HCT116 (cell line): ENCODE data around the gene AIRE. TPM values are rescaled to one million over a fixed set of nuclear protein-coding genes. Genes with fewer than 3 reads are reported as not detected.

Source experiments
- ATAC-seq: fragments of 200-7000 bp; cut with Tn5 transposase; 2 replicates; pipeline ENCODE4 v1.9.1; 2020; ENCODE audit warnings: mild to moderate bottlenecking, moderate library complexity
- BruUV-seq: library from RNA; stranded (reverse); fragments of 400-500 nt; replicated peaks from 2 replicates; lab custom pipeline; 2021; lab: Mats Ljungman, UMichigan
- CTCF ChIA-PET: fragments of 300-600 bp; sonication (Branson Sonifier 250); formaldehyde crosslinking; loops from one replicate; lab custom pipeline; 2021; ENCODE audit warnings: antibody characterized with exemption; lab: Charles Lee
- POLR2A ChIA-PET: fragments of 300-600, 350-600 bp; sonication (Branson Sonifier 250); formaldehyde crosslinking; loops from one replicate; lab custom pipeline; 2021; ENCODE audit warnings: antibody characterized with exemption; lab: Charles Lee
- RAD21 ChIA-PET, 2 experiments: fragments of 300-600 bp; sonication (Branson Sonifier 250); formaldehyde crosslinking; loops; one replicate each; lab custom pipeline; 2023; ENCODE audit warnings: low total read pairs in 2 of 2; ENCODE audit not compliant: uncharacterized antibody in 2 of 2, unreplicated experiment in 2 of 2, low non-redundant PET in 1 of 2; lab: Charles Lee
- DNase-seq: peaks from one replicate; pipeline ENCODE4 v3.0.0-alpha.2; 2010; ENCODE audit warnings: low read depth, low spot score
- H2AFZ ChIP-seq: fragments of 200-600 bp; shearing (Covaris generic), sonication (generic); 2 replicates; pipeline ENCODE4 v1.6.1; 2017; ENCODE audit warnings: low read depth, mixed run types, mixed read lengths, antibody characterized with exemption, low read length; ENCODE audit not compliant: poor library complexity, severe bottlenecking
- H3K27ac ChIP-seq: 2 replicates; pipeline ENCODE4 v1.5.1; 2012; ENCODE audit warnings: low read depth, low read length
- H3K27me3 ChIP-seq: fragments of 200-600 bp; sonication (generic); 2 replicates; pipeline ENCODE4 v1.6.1; 2016; ENCODE audit warnings: mixed run types, low read length, mixed read lengths; ENCODE audit not compliant: insufficient read depth
- H3K36me3 ChIP-seq, 2 experiments: fragments of 200-500 bp in 1 of 2; fragments of 200-600 bp in 1 of 2; sonication (Bioruptor generic) in 1 of 2; sonication (generic) in 1 of 2; 2 replicates each; pipeline versions ENCODE4 v1.5.1 to v1.6.1; 2014 to 2016; ENCODE audit warnings: low read length in 2 of 2, inconsistent platforms in 1 of 2, mixed read lengths in 1 of 2, mixed run types in 1 of 2; ENCODE audit not compliant: insufficient read depth in 2 of 2, control insufficient read depth in 1 of 2
- H3K4me1 ChIP-seq, 2 experiments: fragments of 200-600 bp in 1 of 2; sonication (generic) in 1 of 2; 2 replicates each; pipeline versions ENCODE4 v1.5.1 to v1.6.1; 2012 to 2017; ENCODE audit warnings: low read length in 2 of 2, inconsistent platforms in 1 of 2, mild to moderate bottlenecking in 1 of 2, mixed read lengths in 1 of 2, mixed run types in 1 of 2, moderate library complexity in 1 of 2; ENCODE audit not compliant: insufficient read depth in 2 of 2, control insufficient read depth in 1 of 2
- H3K4me2 ChIP-seq: fragments of 200-600 bp; sonication (generic); 2 replicates; pipeline ENCODE4 v1.6.1; 2017; ENCODE audit warnings: mixed run types, low read length, mixed read lengths
- H3K4me3 ChIP-seq, 2 experiments: fragments of 200-600 bp in 1 of 2; sonication (generic) in 1 of 2; replicated peaks in 1 of 2; 2 replicates each; pipeline ENCODE4 v1.5.1; 2011 to 2016; ENCODE audit warnings: low read length in 2 of 2, control low read depth in 1 of 2, low read depth in 1 of 2, mild to moderate bottlenecking in 1 of 2, mixed read lengths in 1 of 2, mixed run types in 1 of 2
- H3K79me2 ChIP-seq: fragments of 200-600 bp; sonication (generic); 2 replicates; pipeline ENCODE4 v1.6.1; 2017; ENCODE audit warnings: mild to moderate bottlenecking, mixed run types, low read length, moderate library complexity, mixed read lengths; ENCODE audit not compliant: insufficient read depth
- H3K9ac ChIP-seq: fragments of 200-600 bp; sonication (generic); 2 replicates; pipeline ENCODE4 v1.6.1; 2016; ENCODE audit warnings: low read length, mixed read lengths
- H3K9me2 ChIP-seq: fragments of 200-600 bp; sonication (generic), shearing (Covaris generic); 2 replicates; pipeline ENCODE4 v1.6.1; 2017; ENCODE audit warnings: mixed run types, mild to moderate bottlenecking, moderate library complexity; ENCODE audit not compliant: insufficient read depth
- H3K9me3 ChIP-seq, 2 experiments: fragments of 200-500 bp in 1 of 2; fragments of 200-600 bp in 1 of 2; sonication (Bioruptor generic) in 1 of 2; sonication (generic) in 1 of 2; 2 replicates each; pipeline ENCODE4 v1.6.1; 2014 to 2017; ENCODE audit warnings: low read length in 2 of 2, mixed read lengths in 2 of 2, inconsistent platforms in 1 of 2, low read depth in 1 of 2, mild to moderate bottlenecking in 1 of 2, mixed run types in 1 of 2, moderate library complexity in 1 of 2; ENCODE audit not compliant: control insufficient read depth in 1 of 2, insufficient read depth in 1 of 2
- H4K20me1 ChIP-seq: fragments of 200-600 bp; sonication (generic), shearing (Covaris generic); 2 replicates; pipeline ENCODE4 v1.6.1; 2017; ENCODE audit warnings: mixed run types, mild to moderate bottlenecking, moderate library complexity; ENCODE audit not compliant: insufficient read depth
- ATF3 ChIP-seq: IDR thresholded peaks from 2 replicates; pipeline ENCODE4 v1.6.1; 2012
- CBX3 ChIP-seq: IDR thresholded peaks from 2 replicates; pipeline ENCODE4 v1.6.1; 2012; ENCODE audit warnings: low read depth
- CEBPB ChIP-seq: IDR thresholded peaks from 2 replicates; pipeline ENCODE4 v1.6.1; 2012; ENCODE audit warnings: low read depth
- ELF1 ChIP-seq: IDR thresholded peaks from 2 replicates; pipeline ENCODE4 v1.6.1; 2012; ENCODE audit warnings: low read depth, borderline replicate concordance
- EZH2 ChIP-seq: fragments of 200-600 bp; sonication (generic); IDR thresholded peaks from 2 replicates; pipeline ENCODE4 v1.6.1; 2017; ENCODE audit warnings: antibody characterized with exemption, mixed run types
- EZH2phosphoT487 ChIP-seq: fragments of 200-600 bp; IDR thresholded peaks from 2 replicates; pipeline ENCODE4 v1.6.1; 2018; ENCODE audit warnings: antibody characterized with exemption, borderline replicate concordance
- FOSL1 ChIP-seq: IDR thresholded peaks from 2 replicates; pipeline ENCODE4 v1.6.1; 2012; ENCODE audit warnings: low read depth
- POLR2A ChIP-seq: IDR thresholded peaks from 2 replicates; pipeline ENCODE4 v1.7.0; 2011; ENCODE audit warnings: borderline replicate concordance; ENCODE audit not compliant: insufficient read depth, insufficient read length; ENCODE audit errors: extremely low read depth
- SIN3A ChIP-seq: IDR thresholded peaks from 2 replicates; pipeline ENCODE4 v1.6.1; 2012; ENCODE audit warnings: low read depth
- SP1 ChIP-seq: IDR thresholded peaks from 2 replicates; pipeline ENCODE4 v1.6.1; 2012; ENCODE audit warnings: low read depth
- SRF ChIP-seq: IDR thresholded peaks from 2 replicates; pipeline ENCODE4 v1.6.1; 2012; ENCODE audit warnings: low read depth
- YY1 ChIP-seq: IDR thresholded peaks from 2 replicates; pipeline ENCODE4 v1.6.1; 2011; ENCODE audit warnings: low read length, low read depth, moderate library complexity, mild to moderate bottlenecking; ENCODE audit not compliant: insufficient replicate concordance; ENCODE audit errors: extremely low read depth
- ZNF274 ChIP-seq: fragments of 200-500 bp; sonication (Bioruptor generic); IDR thresholded peaks from 2 replicates; pipeline ENCODE4 v1.6.1; 2014; ENCODE audit warnings: mild to moderate bottlenecking, low read depth, low read length, inconsistent platforms
- intact Hi-C: fragments of 100-400 bp; cut with micrococcal nuclease; formaldehyde crosslinking; loops from 2 replicates; pipeline ENCODE4 v1.10.0; 2022
- total RNA-seq: library from RNA; stranded (reverse); gene quantifications from one replicate; pipeline ENCODE4 v1.2.1, GENCODE V29; 2021; ENCODE audit not compliant: unreplicated experiment
- TF ChIP-seq, protein P1 (sequence below): IDR thresholded peaks from 2 replicates; pipeline ENCODE4 v1.6.1; 2012

Gene AIRE
- total RNA-seq, 1 experiment from 2014 or later = not detected

DNA sequence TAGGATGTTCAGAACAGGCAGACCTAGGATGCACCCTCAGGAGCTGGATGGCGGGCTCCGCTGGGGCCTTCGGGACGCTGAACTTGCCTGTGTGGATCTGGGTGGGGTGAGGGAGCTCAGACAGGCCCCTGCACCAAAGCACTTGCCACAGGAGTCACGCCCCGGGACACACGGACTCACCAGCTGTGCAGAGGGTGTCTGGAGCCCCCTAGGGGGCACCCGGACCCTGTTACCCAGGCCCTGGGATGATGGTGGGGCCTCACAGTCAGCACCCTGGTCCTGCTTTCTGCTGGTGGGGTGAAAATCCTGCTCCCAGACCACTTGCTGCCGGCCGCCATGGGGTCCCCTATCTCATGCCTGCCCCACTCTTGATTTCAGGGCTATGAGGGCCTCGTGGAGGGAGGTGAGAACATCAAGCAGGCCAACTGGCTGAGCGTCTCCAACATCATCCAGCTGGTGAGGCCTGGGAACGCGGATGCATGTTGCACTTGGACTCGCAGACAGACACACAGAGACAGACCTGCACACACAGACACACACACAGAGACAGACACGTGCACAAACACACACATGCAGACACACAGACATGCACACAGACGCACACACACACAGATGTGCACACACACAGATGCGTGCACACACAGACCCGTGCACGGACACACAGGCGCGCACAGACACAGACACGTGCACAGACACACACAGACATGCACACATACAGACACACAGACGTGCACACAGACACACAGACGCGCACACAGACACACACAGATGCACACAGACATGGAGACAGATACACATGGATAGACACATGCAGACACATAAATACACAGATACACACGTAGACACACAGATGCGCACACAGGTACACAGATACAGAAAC lies 25.2 kb downstream of the AIRE start:
- H3K9me3 ChIP-seq = no peaks in the 10 kb centered on the region
- peaks cover 7 to 15% of the 10 kb centered on the region in 2 experiments; a peak in 3 of 4 replicates for H3K36me3 ChIP-seq
- no peak overlapping the region for H3K27ac ChIP-seq
- H3K27me3 ChIP-seq = no peaks in the 10 kb centered on the region
- no TSS peak for BruUV-seq
- no peak overlapping the region for H3K9ac ChIP-seq
- no peak overlapping the region for H3K4me3 ChIP-seq
- ChIA-PET RAD21 (no interaction called here), CTCF (no interaction called here), POLR2A (no interaction called here)
- DNase-seq (no peak), ATAC-seq (no peak)
- no peaks in the 10 kb centered on the region for H4K20me1 ChIP-seq
- no peaks in the 10 kb centered on the region for H3K4me1 ChIP-seq
- intact Hi-C loops = no loop called here
- TF ChIP-seq SRF = no peak
- TF ChIP-seq FOSL1 = no peak
- no peak for TF ChIP-seq ZNF274
- no peak for TF ChIP-seq SIN3A
- no peak for TF ChIP-seq YY1
- no peak for TF ChIP-seq ATF3
- TF ChIP-seq SP1 = no peak
- no peak for TF ChIP-seq CBX3
- TF ChIP-seq EZH2 = no peak
- no peak for TF ChIP-seq ELF1
- TF ChIP-seq EZH2phosphoT487 = no peak
- TF ChIP-seq, protein P1, sequence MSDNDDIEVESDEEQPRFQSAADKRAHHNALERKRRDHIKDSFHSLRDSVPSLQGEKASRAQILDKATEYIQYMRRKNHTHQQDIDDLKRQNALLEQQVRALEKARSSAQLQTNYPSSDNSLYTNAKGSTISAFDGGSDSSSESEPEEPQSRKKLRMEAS = no peak
- TF ChIP-seq POLR2A = no peak
- no peak for TF ChIP-seq CEBPB
- no peaks in the 10 kb centered on the region for H3K9me2 ChIP-seq
- no peak overlapping the region for H2AFZ ChIP-seq
- no peak overlapping the region for H3K4me2 ChIP-seq
- H3K79me2 ChIP-seq = peaks cover 6% of the 10 kb centered on the region; the same call in 1 of the 2 replicates
